IMR-90 (cell line): ENCODE results near the gene DEK.

ENCODE experiments used
- CEBPB ChIP-seq: IDR thresholded peaks from 2 replicates; pipeline ENCODE4 v1.6.1; 2012; ENCODE audit warnings: low read depth, low read length, improper control_type of control experiment
- CHD1 ChIP-seq: IDR thresholded peaks from 2 replicates; pipeline ENCODE4 v1.6.1; 2012; ENCODE audit warnings: low read depth, low read length, improper control_type of control experiment
- CTCF ChIP-seq: conservative IDR thresholded peaks from 2 replicates; pipeline ENCODE4 v1.5.1; 2012; ENCODE audit warnings: mild to moderate bottlenecking, low read depth, low read length, improper control_type of control experiment
- ELK1 ChIP-seq: fragments of 150-350 bp; IDR thresholded peaks from 2 replicates; pipeline ENCODE4 v1.6.1; 2016; ENCODE audit warnings: low read depth, mild to moderate bottlenecking, low read length, moderate library complexity, borderline replicate concordance
- FOS ChIP-seq: fragments of 150-350 bp; IDR thresholded peaks from 2 replicates; pipeline ENCODE4 v1.6.1; 2016; ENCODE audit warnings: low read depth, low read length
- MXI1 ChIP-seq: IDR thresholded peaks from 2 replicates; pipeline ENCODE4 v1.6.1; 2012; ENCODE audit warnings: low read depth, mild to moderate bottlenecking, low read length, moderate library complexity, borderline replicate concordance
- POLR2A ChIP-seq: IDR thresholded peaks from 2 replicates; pipeline ENCODE4 v1.6.1; 2012; ENCODE audit warnings: mild to moderate bottlenecking, low read depth, low read length
- RCOR1 ChIP-seq: IDR thresholded peaks from 2 replicates; pipeline ENCODE4 v1.6.1; 2012; ENCODE audit warnings: mild to moderate bottlenecking, low read length, improper control_type of control experiment; ENCODE audit not compliant: insufficient replicate concordance
- RFX5 ChIP-seq: IDR thresholded peaks from 2 replicates; pipeline ENCODE4 v1.8.0; 2012; ENCODE audit warnings: low read depth, mild to moderate bottlenecking, low read length, moderate library complexity
- SMC3 ChIP-seq: fragments of 150-350 bp; IDR thresholded peaks from 2 replicates; pipeline ENCODE4 v1.6.1; 2016; ENCODE audit warnings: low read depth, mild to moderate bottlenecking, antibody characterized with exemption, low read length, moderate library complexity
- USF2 ChIP-seq: fragments of 150-350 bp; IDR thresholded peaks from 2 replicates; pipeline ENCODE4 v1.6.1; 2017; ENCODE audit warnings: mild to moderate bottlenecking, antibody characterized with exemption, low read length, low read depth

- no peak for TF ChIP-seq CTCF
- peak; percentile 91 for TF ChIP-seq CEBPB
- TF ChIP-seq FOS, result 0 out of 2 replicates have a peak, but pooled peaks have one; percentile 37
- TF ChIP-seq CHD1, result no peak
- TF ChIP-seq SMC3, result no peak
- no peak for TF ChIP-seq POLR2A
- no peak for TF ChIP-seq MXI1
- TF ChIP-seq ELK1, result no peak
- TF ChIP-seq RCOR1, result no peak
- TF ChIP-seq RFX5, result no peak
- TF ChIP-seq USF2, result no peak
These were observed 22.1 kb downstream of the DEK start for GRCh38 chr6:18242062-18242851.
